Calu3 (cell line): Measurements from ENCODE around the gene GAS2L1. TPM values are rescaled to one million over a fixed set of nuclear protein-coding genes. Genes with fewer than 3 reads are reported as not detected.

Experiments used
- BruUV-seq: library from RNA; stranded (reverse); fragments of 400-500 nt; replicated peaks from 2 replicates; lab custom pipeline; 2021; lab: Mats Ljungman, UMichigan
- CTCF ChIA-PET: fragments of 300-600 bp; sonication (Branson Sonifier 250); formaldehyde crosslinking; loops from one replicate; lab custom pipeline; 2022; ENCODE audit warnings: antibody characterized with exemption; lab: Charles Lee
- DNase-seq: peaks from one replicate; pipeline ENCODE4 v3.0.0; 2022
- H3K27ac Mint-ChIP-seq: one replicate; pipeline ENCODE4 v1.8.0; 2022; ENCODE audit warnings: mixed read lengths; ENCODE audit not compliant: unreplicated experiment
- H3K27me3 Mint-ChIP-seq: one replicate; pipeline ENCODE4 v1.8.0; 2022; ENCODE audit warnings: mixed read lengths; ENCODE audit not compliant: unreplicated experiment
- H3K36me3 Mint-ChIP-seq: one replicate; pipeline ENCODE4 v1.8.0; 2022; ENCODE audit warnings: mild to moderate bottlenecking, moderate library complexity, mixed read lengths; ENCODE audit not compliant: insufficient read depth, unreplicated experiment
- H3K4me1 Mint-ChIP-seq: one replicate; pipeline ENCODE4 v1.8.0; 2022; ENCODE audit warnings: mild to moderate bottlenecking, low read depth, mixed read lengths; ENCODE audit not compliant: unreplicated experiment
- H3K4me3 Mint-ChIP-seq: one replicate; pipeline ENCODE4 v1.8.0; 2022; ENCODE audit warnings: mild to moderate bottlenecking, low read depth, moderate library complexity, mixed read lengths; ENCODE audit not compliant: unreplicated experiment
- H3K9me3 Mint-ChIP-seq: one replicate; pipeline ENCODE4 v1.8.0; 2022; ENCODE audit warnings: low read depth, mixed read lengths; ENCODE audit not compliant: unreplicated experiment
- intact Hi-C: fragments of 100-400 bp; cut with micrococcal nuclease; formaldehyde crosslinking; loops from one replicate; pipeline ENCODE4 v1.10.0; 2022; ENCODE audit not compliant: unreplicated experiment
- total RNA-seq: library from RNA; stranded (reverse); gene quantifications from 2 replicates; pipeline ENCODE4 v1.2.3, GENCODE V29; 2022
- TF ChIP-seq, protein P1 (sequence below): fragments of 200-600 bp; IDR thresholded peaks from one replicate; pipeline ENCODE4 v1.8.0; 2022; ENCODE audit warnings: antibody characterized with exemption; ENCODE audit not compliant: unreplicated experiment

The GAS2L1 gene
- total RNA-seq, 1 experiment from 2014 or later: 16.9 TPM

DNA sequence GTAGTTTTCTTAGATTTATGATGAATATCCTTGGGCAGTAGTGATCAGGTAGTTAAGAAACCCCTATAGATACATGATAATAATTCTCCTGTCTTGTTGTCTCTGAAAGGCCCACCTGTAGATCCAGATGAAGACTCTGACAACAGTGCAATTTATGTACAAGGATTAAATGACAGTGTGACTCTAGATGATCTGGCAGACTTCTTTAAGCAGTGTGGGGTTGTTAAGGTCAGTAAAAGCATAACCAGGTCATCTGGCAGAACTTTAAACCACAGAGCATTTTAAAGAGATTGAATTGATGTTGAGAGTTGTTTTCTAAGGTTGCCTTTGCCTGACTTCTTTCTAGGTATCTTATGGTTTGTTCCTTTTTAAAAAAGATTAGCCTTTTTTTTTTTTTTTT lies 14.1 kb upstream of the GAS2L1 start:
- Mint-ChIP-seq H3K27me3 (no peaks in the 10 kb centered on the region), H3K36me3 (peaks cover 89% of the 10 kb centered on the region), H3K9me3 (no peaks in the 10 kb centered on the region), H3K27ac (no peak overlapping the region), H3K4me3 (no peak overlapping the region), H3K4me1 (no peaks in the 10 kb centered on the region)
- no TSS peak for BruUV-seq
- CTCF ChIA-PET: no interaction called here
- TF ChIP-seq, protein P1, sequence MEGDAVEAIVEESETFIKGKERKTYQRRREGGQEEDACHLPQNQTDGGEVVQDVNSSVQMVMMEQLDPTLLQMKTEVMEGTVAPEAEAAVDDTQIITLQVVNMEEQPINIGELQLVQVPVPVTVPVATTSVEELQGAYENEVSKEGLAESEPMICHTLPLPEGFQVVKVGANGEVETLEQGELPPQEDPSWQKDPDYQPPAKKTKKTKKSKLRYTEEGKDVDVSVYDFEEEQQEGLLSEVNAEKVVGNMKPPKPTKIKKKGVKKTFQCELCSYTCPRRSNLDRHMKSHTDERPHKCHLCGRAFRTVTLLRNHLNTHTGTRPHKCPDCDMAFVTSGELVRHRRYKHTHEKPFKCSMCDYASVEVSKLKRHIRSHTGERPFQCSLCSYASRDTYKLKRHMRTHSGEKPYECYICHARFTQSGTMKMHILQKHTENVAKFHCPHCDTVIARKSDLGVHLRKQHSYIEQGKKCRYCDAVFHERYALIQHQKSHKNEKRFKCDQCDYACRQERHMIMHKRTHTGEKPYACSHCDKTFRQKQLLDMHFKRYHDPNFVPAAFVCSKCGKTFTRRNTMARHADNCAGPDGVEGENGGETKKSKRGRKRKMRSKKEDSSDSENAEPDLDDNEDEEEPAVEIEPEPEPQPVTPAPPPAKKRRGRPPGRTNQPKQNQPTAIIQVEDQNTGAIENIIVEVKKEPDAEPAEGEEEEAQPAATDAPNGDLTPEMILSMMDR: no peak
- no peak for DNase-seq
- intact Hi-C loops: no loop called here

DNA sequence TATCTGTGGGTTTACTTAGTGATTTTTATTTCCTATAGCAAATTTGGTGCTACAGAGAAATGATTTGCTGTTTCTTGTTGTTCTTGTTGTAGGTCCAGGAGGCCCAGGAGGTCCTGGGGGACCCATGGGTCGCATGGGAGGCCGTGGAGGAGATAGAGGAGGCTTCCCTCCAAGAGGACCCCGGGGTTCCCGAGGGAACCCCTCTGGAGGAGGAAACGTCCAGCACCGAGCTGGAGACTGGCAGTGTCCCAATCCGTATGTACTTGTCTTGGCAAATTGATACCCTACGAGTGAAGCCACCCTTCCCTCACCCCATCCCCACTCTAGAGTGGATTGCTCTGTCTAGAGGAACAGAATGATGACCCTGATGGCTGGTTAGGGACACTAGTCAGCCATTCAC lies 7.8 kb upstream of the GAS2L1 start:
- Mint-ChIP-seq H3K27me3 (no peaks in the 10 kb centered on the region), H3K4me3 (no peak overlapping the region), H3K27ac (peak overlapping the region; percentile 1), H3K9me3 (no peaks in the 10 kb centered on the region), H3K4me1 (no peaks in the 10 kb centered on the region), H3K36me3 (peaks cover 88% of the 10 kb centered on the region)
- CTCF ChIA-PET: interaction anchor here (0.6 kb wide), 2 partner anchors 47 to 293 kb away, joined by 5 to 6 read pairs; no protein-coding TSS in a partner anchor
- intact Hi-C loops: no loop called here
- TF ChIP-seq, protein P1: no peak
- no TSS peak for BruUV-seq
- no peak for DNase-seq

DNA sequence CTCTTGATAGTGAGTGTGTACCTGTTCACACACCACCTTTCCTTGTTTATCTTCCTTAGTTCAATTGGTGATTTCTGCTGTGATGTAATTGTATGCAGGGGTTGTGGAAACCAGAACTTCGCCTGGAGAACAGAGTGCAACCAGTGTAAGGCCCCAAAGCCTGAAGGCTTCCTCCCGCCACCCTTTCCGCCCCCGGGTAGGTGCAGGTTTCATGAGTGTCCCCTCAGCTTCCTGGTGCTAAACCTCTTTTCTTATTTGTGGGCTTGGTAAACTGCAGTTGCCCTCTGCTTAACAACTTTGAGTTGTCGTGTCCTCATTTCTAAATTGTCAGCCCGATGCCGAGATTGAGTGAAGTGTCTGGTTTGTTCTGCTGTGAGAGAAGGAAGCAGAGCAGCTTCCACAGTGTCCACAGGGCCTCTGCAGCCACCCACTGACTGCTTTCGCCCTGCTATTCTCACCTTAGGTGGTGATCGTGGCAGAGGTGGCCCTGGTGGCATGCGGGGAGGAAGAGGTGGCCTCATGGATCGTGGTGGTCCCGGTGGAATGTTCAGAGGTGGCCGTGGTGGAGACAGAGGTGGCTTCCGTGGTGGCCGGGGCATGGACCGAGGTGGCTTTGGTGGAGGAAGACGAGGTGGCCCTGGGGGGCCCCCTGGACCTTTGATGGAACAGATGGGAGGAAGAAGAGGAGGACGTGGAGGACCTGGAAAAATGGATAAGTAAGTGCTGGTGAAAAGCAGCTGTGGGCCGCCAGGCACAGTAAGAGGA lies 7.1 kb upstream of the GAS2L1 start:
- DNase-seq: no peak
- Mint-ChIP-seq H3K9me3 (no peaks in the 10 kb centered on the region), H3K36me3 (peaks cover 83% of the 10 kb centered on the region), H3K4me1 (no peaks in the 10 kb centered on the region), H3K27ac (peak overlapping the region; percentile 1), H3K4me3 (no peak overlapping the region), H3K27me3 (no peaks in the 10 kb centered on the region)
- BruUV-seq: no TSS peak
- intact Hi-C loops: no loop called here
- CTCF ChIA-PET: no interaction called here
- TF ChIP-seq, protein P1: no peak

DNA sequence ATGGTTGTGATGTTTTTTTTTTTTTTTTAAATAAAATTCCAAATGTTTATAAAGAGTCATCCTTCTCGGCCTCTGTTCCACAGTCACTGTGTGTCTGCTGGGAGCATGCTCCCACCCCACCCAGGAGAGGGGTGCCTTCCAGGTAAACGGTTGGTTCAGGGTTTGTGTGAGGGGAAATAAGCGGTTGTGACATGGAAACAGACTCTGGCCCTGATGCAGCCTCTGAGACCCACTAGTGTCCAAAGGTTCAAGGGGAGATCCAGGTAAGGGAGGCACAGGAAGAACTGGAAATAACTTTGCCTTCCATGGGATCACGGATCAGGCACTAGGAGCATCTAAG lies 6.0 kb upstream of the GAS2L1 start:
- Mint-ChIP-seq H3K36me3 (peaks cover 83% of the 10 kb centered on the region), H3K27me3 (no peaks in the 10 kb centered on the region), H3K27ac (peak overlapping the region; percentile 46), H3K4me1 (no peaks in the 10 kb centered on the region), H3K9me3 (no peaks in the 10 kb centered on the region), H3K4me3 (no peak overlapping the region)
- no peak for DNase-seq
- no TSS peak for BruUV-seq
- intact Hi-C loops: no loop called here
- TF ChIP-seq, protein P1: no peak
- CTCF ChIA-PET: no interaction called here
